HTR-8/SVneo (cell line): ENCODE measurements around the gene FOXD4L3.
"Not testable (repeated sequence)": the region's sequence is repeated elsewhere in the genome, so short reads cannot be mapped to it uniquely, and the experiment has no call there.

Experiments
- DNase-seq: peaks from one replicate; pipeline ENCODE4 v3.0.0; 2011; ENCODE audit warnings: low spot score, mixed read lengths; ENCODE audit not compliant: insufficient read length
- FAIRE-seq: peaks from 2 replicates; lab custom pipeline; 2011; peaks lifted over from hg19 to GRCh38; lab: Jason Lieb, UNC

FOXD4L3 gene

GRCh38 chr9:68342265-68343025, 39.8 kb downstream of the FOXD4L3 start:
- DNase-seq, FAIRE-seq: not testable (repeated sequence)

GRCh38 chr9:68343242-68343641, 40.6 kb downstream of the FOXD4L3 start:
- FAIRE-seq: not testable (repeated sequence)

GRCh38 chr9:68343992-68344391, 41.3 kb downstream of the FOXD4L3 start:
- FAIRE-seq, DNase-seq: not testable (repeated sequence)

More at GRCh38 chr9:68343242-68343641, 40.6 kb downstream of the FOXD4L3 start:
- not testable (repeated sequence) for DNase-seq

- FAIRE-seq, DNase-seq: not testable (repeated sequence)
These were observed 49.0 kb downstream of the FOXD4L3 start for GRCh38 chr9:68351689-68352088.
